Progenitor cell of endocrine pancreas (in vitro differentiated cells): Measurements from ENCODE around the gene DGCR2. TPM values are rescaled to one million over a fixed set of nuclear protein-coding genes. Genes with fewer than 3 reads are reported as not detected.
A peak's percentile ranks its signal among the peaks of the same experiment; 100 is the strongest.
"Not testable (repeated sequence)": the region's sequence is repeated elsewhere in the genome, so short reads cannot be mapped to it uniquely, and the experiment has no call there.

Experiments
- DNase-seq: peaks from one replicate; pipeline ENCODE4 v3.0.0; 2021; ENCODE audit warnings: low spot score; ENCODE audit not compliant: unreplicated experiment
- H3K27ac Mint-ChIP-seq: 2 replicates; pipeline ENCODE4 v1.8.0; 2021; ENCODE audit warnings: mild to moderate bottlenecking, moderate library complexity, mixed read lengths
- H3K27me3 Mint-ChIP-seq: 2 replicates; pipeline ENCODE4 v1.8.0; 2021; ENCODE audit warnings: mixed read lengths
- H3K36me3 Mint-ChIP-seq: 2 replicates; pipeline ENCODE4 v1.8.0; 2022; ENCODE audit warnings: mixed read lengths; ENCODE audit not compliant: insufficient read depth
- H3K4me1 Mint-ChIP-seq: 2 replicates; pipeline ENCODE4 v1.8.0; 2021; ENCODE audit warnings: low read depth, mixed read lengths
- H3K4me3 Mint-ChIP-seq: 2 replicates; pipeline ENCODE4 v1.8.0; 2021; ENCODE audit warnings: low read depth, mild to moderate bottlenecking, moderate library complexity, mixed read lengths
- H3K9me3 Mint-ChIP-seq: 2 replicates; pipeline ENCODE4 v1.8.0; 2021; ENCODE audit warnings: low read depth, mixed read lengths
- total RNA-seq: library from RNA; stranded (reverse); gene quantifications from 2 replicates; pipeline ENCODE4 v1.2.1, GENCODE V29; 2021
- TF ChIP-seq, protein P1 (sequence below): fragments of 200-600 bp; sonication (generic); IDR thresholded peaks from one replicate; pipeline ENCODE4 v1.5.0; 2021; ENCODE audit warnings: antibody characterized with exemption, mild to moderate bottlenecking; ENCODE audit not compliant: unreplicated experiment

Gene DGCR2
- total RNA-seq, 1 donor from 2014 or later, result 89.1 TPM

GRCh38 chr22:19036229-19036522 is 86.0 kb downstream of the DGCR2 start:
- DNase-seq, result no peak
- H3K4me1 Mint-ChIP-seq, result no peaks in the 10 kb centered on the region
- H3K27me3 Mint-ChIP-seq, result peaks cover 13% of the 10 kb centered on the region
- peaks cover 6% of the 10 kb centered on the region for H3K36me3 Mint-ChIP-seq
- no peaks in the 10 kb centered on the region for H3K9me3 Mint-ChIP-seq
- H3K27ac Mint-ChIP-seq, result no peak overlapping the region
- H3K4me3 Mint-ChIP-seq, result no peak overlapping the region
- TF ChIP-seq, protein P1, sequence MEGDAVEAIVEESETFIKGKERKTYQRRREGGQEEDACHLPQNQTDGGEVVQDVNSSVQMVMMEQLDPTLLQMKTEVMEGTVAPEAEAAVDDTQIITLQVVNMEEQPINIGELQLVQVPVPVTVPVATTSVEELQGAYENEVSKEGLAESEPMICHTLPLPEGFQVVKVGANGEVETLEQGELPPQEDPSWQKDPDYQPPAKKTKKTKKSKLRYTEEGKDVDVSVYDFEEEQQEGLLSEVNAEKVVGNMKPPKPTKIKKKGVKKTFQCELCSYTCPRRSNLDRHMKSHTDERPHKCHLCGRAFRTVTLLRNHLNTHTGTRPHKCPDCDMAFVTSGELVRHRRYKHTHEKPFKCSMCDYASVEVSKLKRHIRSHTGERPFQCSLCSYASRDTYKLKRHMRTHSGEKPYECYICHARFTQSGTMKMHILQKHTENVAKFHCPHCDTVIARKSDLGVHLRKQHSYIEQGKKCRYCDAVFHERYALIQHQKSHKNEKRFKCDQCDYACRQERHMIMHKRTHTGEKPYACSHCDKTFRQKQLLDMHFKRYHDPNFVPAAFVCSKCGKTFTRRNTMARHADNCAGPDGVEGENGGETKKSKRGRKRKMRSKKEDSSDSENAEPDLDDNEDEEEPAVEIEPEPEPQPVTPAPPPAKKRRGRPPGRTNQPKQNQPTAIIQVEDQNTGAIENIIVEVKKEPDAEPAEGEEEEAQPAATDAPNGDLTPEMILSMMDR, result peak; percentile 2

- no peak for DNase-seq
- no peaks in the 10 kb centered on the region for H3K4me1 Mint-ChIP-seq
- no peak overlapping the region for H3K4me3 Mint-ChIP-seq
- TF ChIP-seq, protein P1, result no peak
- H3K9me3 Mint-ChIP-seq, result no peaks in the 10 kb centered on the region
- H3K36me3 Mint-ChIP-seq, result peaks cover 6% of the 10 kb centered on the region
- no peak overlapping the region for H3K27ac Mint-ChIP-seq
- H3K27me3 Mint-ChIP-seq, result peaks cover 17% of the 10 kb centered on the region
Observed at GRCh38 chr22:19035474-19036228, 86.6 kb downstream of the DGCR2 start.

GRCh38 chr22:19035126-19035473 is 87.1 kb downstream of the DGCR2 start:
- not testable (repeated sequence) for H3K4me1 Mint-ChIP-seq, H3K36me3 Mint-ChIP-seq, DNase-seq, H3K27ac Mint-ChIP-seq, H3K9me3 Mint-ChIP-seq, H3K4me3 Mint-ChIP-seq
- peaks cover 20% of the 10 kb centered on the region for H3K27me3 Mint-ChIP-seq

- not testable (repeated sequence) for H3K4me3 Mint-ChIP-seq, H3K4me1 Mint-ChIP-seq, H3K36me3 Mint-ChIP-seq, H3K9me3 Mint-ChIP-seq, DNase-seq
- Mint-ChIP-seq H3K27ac (peak overlapping the region; percentile 56), H3K27me3 (peaks cover 20% of the 10 kb centered on the region)
Observed at GRCh38 chr22:19034724-19035120, 87.5 kb downstream of the DGCR2 start.

GRCh38 chr22:19034031-19034723 is 88.0 kb downstream of the DGCR2 start:
- H3K9me3 Mint-ChIP-seq, H3K4me1 Mint-ChIP-seq, H3K27ac Mint-ChIP-seq, H3K4me3 Mint-ChIP-seq, DNase-seq, H3K36me3 Mint-ChIP-seq: not testable (repeated sequence)
- H3K27me3 Mint-ChIP-seq, result peaks cover 20% of the 10 kb centered on the region

DNA sequence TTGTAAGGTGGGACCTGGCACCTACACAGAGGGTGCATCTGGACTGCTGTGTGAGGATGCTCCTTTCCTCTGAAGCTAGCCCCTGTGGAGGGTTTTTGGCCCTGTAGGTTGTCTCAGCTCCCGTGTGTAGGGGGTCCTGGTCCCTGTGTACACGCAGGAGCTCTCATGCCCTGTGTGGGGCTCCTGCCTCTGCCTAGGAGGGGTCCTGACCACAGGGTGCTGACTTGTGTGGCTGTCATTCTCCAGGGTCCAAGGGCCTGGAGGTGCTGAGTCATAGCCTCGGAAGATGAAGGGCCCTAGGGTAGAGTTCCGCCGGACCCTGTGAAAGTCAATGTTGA is 88.7 kb downstream of the DGCR2 start:
- not testable (repeated sequence) for H3K4me3 Mint-ChIP-seq, DNase-seq, H3K4me1 Mint-ChIP-seq, H3K9me3 Mint-ChIP-seq, H3K36me3 Mint-ChIP-seq
- Mint-ChIP-seq H3K27ac (peak overlapping the region; percentile 78), H3K27me3 (peaks cover 26% of the 10 kb centered on the region)

GRCh38 chr22:19032898-19033567 is 89.2 kb downstream of the DGCR2 start:
- not testable (repeated sequence) for H3K4me3 Mint-ChIP-seq, DNase-seq, H3K9me3 Mint-ChIP-seq, H3K36me3 Mint-ChIP-seq, H3K4me1 Mint-ChIP-seq, H3K27ac Mint-ChIP-seq
- H3K27me3 Mint-ChIP-seq, result peaks cover 30% of the 10 kb centered on the region

DNA sequence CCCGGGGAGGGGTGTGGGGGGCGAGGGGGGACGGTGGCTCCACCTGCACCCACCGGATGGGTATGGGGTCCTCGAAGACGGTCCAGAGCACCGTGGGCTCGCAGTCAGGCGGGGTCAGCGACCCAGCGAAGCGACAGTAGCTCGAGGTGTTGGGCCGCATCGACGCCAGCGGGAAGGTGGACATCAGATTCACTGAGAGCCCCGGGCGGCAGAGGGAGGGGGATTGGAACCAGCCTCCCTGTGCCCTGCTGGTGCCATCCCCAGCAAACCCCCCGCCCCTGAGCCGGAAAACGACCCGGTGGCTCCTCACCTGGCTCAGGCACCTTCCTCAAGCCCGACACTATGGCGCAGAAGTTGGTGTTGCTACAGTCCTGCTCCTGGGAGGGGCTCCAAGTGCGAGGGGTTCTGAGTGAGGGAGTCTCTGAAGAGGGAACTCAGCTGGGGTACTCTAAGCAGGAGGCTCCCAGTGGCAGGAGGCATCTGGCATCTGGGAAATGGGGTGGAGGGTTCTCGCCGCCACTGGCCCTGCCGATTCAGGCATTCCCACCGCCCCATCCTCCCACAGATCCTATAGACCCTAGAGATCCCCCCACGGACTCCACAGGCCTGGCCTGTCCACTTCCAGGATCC is 89.9 kb downstream of the DGCR2 start:
- not testable (repeated sequence) for H3K36me3 Mint-ChIP-seq, H3K4me3 Mint-ChIP-seq, H3K9me3 Mint-ChIP-seq, H3K4me1 Mint-ChIP-seq, DNase-seq, H3K27ac Mint-ChIP-seq
- H3K27me3 Mint-ChIP-seq, result peaks cover 35% of the 10 kb centered on the region

- H3K4me3 Mint-ChIP-seq, H3K4me1 Mint-ChIP-seq, H3K36me3 Mint-ChIP-seq, H3K9me3 Mint-ChIP-seq, H3K27ac Mint-ChIP-seq, DNase-seq: not testable (repeated sequence)
- peaks cover 40% of the 10 kb centered on the region for H3K27me3 Mint-ChIP-seq
Observed at GRCh38 chr22:19030889-19031252, 91.3 kb downstream of the DGCR2 start.

DNA sequence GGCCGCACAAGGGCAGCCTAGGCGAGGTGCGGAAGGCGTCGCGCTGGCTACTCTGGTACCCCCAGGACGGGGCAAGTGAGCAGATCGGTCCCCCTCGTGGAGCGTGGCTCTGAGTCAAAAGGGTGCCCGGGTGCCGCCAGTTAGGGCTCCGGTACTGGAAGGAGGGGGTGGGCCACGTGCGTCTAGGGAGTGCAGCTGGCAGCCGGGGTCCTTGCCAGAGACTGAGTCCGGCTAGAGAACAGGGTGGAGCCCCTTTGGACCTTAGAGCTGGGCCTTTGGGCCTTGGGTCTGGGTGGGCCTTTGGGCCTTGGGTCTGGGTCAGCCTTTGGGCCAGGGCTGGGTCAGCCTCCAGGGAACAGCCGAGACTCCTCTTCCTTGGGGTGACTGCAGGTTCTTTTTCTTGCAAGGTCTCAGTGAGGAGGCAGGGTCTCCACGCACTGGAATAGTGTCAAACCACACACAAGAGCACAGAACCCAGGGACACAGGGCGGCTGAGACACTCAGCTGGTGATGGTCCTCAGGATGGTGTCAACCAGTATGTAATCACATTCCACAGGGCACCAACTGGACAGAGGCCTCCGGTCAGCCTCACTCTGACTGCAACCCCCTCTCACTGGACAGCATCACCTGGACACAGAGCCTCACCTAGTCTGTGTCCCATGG is 91.9 kb downstream of the DGCR2 start:
- not testable (repeated sequence) for H3K27ac Mint-ChIP-seq, H3K9me3 Mint-ChIP-seq, H3K4me1 Mint-ChIP-seq, H3K4me3 Mint-ChIP-seq, H3K36me3 Mint-ChIP-seq, DNase-seq
- peaks cover 40% of the 10 kb centered on the region for H3K27me3 Mint-ChIP-seq
